ENCODE measurements around the gene HYOU1.

The HYOU1 gene

GRCh38 chr11:119023741-119024140 is 33.3 kb downstream of the HYOU1 start:
- H3K36me3 ChIP-seq (ENCODE audit: insufficient read depth, low read length), result peaks cover 56% of the 10 kb centered on the region
- no peak overlapping the region for H3K4me2 ChIP-seq (ENCODE audit: insufficient read depth, low read length)
- peaks cover 8% of the 10 kb centered on the region; the same call in 1 of the 2 replicates for H4K20me1 ChIP-seq (ENCODE audit: insufficient read depth, low read length)
- H3K4me3 ChIP-seq (ENCODE audit: low read depth in 1 of 2, low read length in 2 of 2), result no peak overlapping the region
- H3K27me3 ChIP-seq (ENCODE audit: insufficient read depth, low read length, poor library complexity), result no peaks in the 10 kb centered on the region
- no peak for TF ChIP-seq EZH2 (IDR thresholded peaks at IDR 0.05; ENCODE audit: borderline replicate concordance, low read depth, low read length, severe bottlenecking)
- no peak for TF ChIP-seq CTCF (IDR thresholded peaks at IDR 0.05; ENCODE audit: borderline replicate concordance, extremely low read depth, low read length, poor library complexity, severe bottlenecking)
- H3K4me1 ChIP-seq (ENCODE audit: insufficient read depth, low read length), result peaks cover 18% of the 10 kb centered on the region
- no peak overlapping the region for H2AFZ ChIP-seq (ENCODE audit: low read depth, low read length)
- no peak for DNase-seq
- no peak overlapping the region for H3K9ac ChIP-seq (ENCODE audit: low read depth, low read length)
- no peaks in the 10 kb centered on the region for H3K9me3 ChIP-seq (ENCODE audit: insufficient read depth, low read length, severe bottlenecking)
- H3K27ac ChIP-seq (ENCODE audit: low read length), result no peak overlapping the region
- no peak for ATAC-seq (ENCODE audit: insufficient read depth, low read depth)
- H3K79me2 ChIP-seq (ENCODE audit: insufficient read depth, low read length), result peaks cover 31% of the 10 kb centered on the region

GRCh38 chr11:119021631-119022030 is 35.4 kb downstream of the HYOU1 start:
- Histone ChIP-seq H4K20me1 (ENCODE audit: insufficient read depth, low read length) (peaks cover 9% of the 10 kb centered on the region; the same call in 1 of the 2 replicates), H3K27ac (ENCODE audit: low read length) (no peak overlapping the region), H3K9ac (ENCODE audit: low read depth, low read length) (no peak overlapping the region), H3K4me2 (ENCODE audit: insufficient read depth, low read length) (no peak overlapping the region; the same call in 1 of the 2 replicates), H3K4me3 (ENCODE audit: low read depth in 1 of 2, low read length in 2 of 2) (no peak overlapping the region), H3K79me2 (ENCODE audit: insufficient read depth, low read length) (peaks cover 48% of the 10 kb centered on the region), H3K27me3 (ENCODE audit: insufficient read depth, low read length, poor library complexity) (no peaks in the 10 kb centered on the region), H3K36me3 (ENCODE audit: insufficient read depth, low read length) (peaks cover 66% of the 10 kb centered on the region), H2AFZ (ENCODE audit: low read depth, low read length) (no peak overlapping the region), H3K4me1 (ENCODE audit: insufficient read depth, low read length) (peaks cover 26% of the 10 kb centered on the region), H3K9me3 (ENCODE audit: insufficient read depth, low read length, severe bottlenecking) (no peaks in the 10 kb centered on the region)
- DNase-seq (no peak), ATAC-seq (ENCODE audit: insufficient read depth, low read depth) (no peak)
- TF ChIP-seq CTCF (IDR thresholded peaks at IDR 0.05; ENCODE audit: borderline replicate concordance, extremely low read depth, low read length, poor library complexity, severe bottlenecking) (no peak), EZH2 (IDR thresholded peaks at IDR 0.05; ENCODE audit: borderline replicate concordance, low read depth, low read length, severe bottlenecking) (no peak)

GRCh38 chr11:119019996-119020395 is 37.0 kb downstream of the HYOU1 start:
- Histone ChIP-seq H4K20me1 (ENCODE audit: insufficient read depth, low read length) (peaks cover 20% of the 10 kb centered on the region), H3K9ac (ENCODE audit: low read depth, low read length) (peak overlapping the region; percentile 86), H3K4me3 (ENCODE audit: low read depth in 1 of 2, low read length in 2 of 2) (peak overlapping the region; percentile 94 to 97; a peak in 3 of 4 replicates), H3K9me3 (ENCODE audit: insufficient read depth, low read length, severe bottlenecking) (no peaks in the 10 kb centered on the region), H3K79me2 (ENCODE audit: insufficient read depth, low read length) (peaks cover 64% of the 10 kb centered on the region), H3K36me3 (ENCODE audit: insufficient read depth, low read length) (peaks cover 78% of the 10 kb centered on the region), H3K27ac (ENCODE audit: low read length) (peak overlapping the region; percentile 51), H2AFZ (ENCODE audit: low read depth, low read length) (no peak overlapping the region), H3K4me2 (ENCODE audit: insufficient read depth, low read length) (peak overlapping the region; percentile 86), H3K27me3 (ENCODE audit: insufficient read depth, low read length, poor library complexity) (no peaks in the 10 kb centered on the region), H3K4me1 (ENCODE audit: insufficient read depth, low read length) (peaks cover 36% of the 10 kb centered on the region)
- no peak for DNase-seq
- no peak for ATAC-seq (ENCODE audit: insufficient read depth, low read depth)
- no peak for TF ChIP-seq CTCF (IDR thresholded peaks at IDR 0.05; ENCODE audit: borderline replicate concordance, extremely low read depth, low read length, poor library complexity, severe bottlenecking)
- no peak for TF ChIP-seq EZH2 (IDR thresholded peaks at IDR 0.05; ENCODE audit: borderline replicate concordance, low read depth, low read length, severe bottlenecking)

Measured in DND-41 (cell line).